MM.1S (cell line): Measurements from ENCODE around the gene MRPL28.
"Not testable (repeated sequence)": the region's sequence is repeated elsewhere in the genome, so short reads cannot be mapped to it uniquely, and the experiment has no call there.

Experiments
- DNase-seq: peaks from one replicate; pipeline ENCODE4 v3.0.0-alpha.2; 2015
- H2AFZ ChIP-seq: fragments of 300-600 bp; sonication (generic); 2 replicates; pipeline ENCODE4 v1.6.0; 2016; ENCODE audit warnings: antibody characterized with exemption, low read length
- H3F3A ChIP-seq: fragments of 300-600 bp; sonication (generic); 2 replicates; pipeline ENCODE4 v1.6.1; 2016; ENCODE audit warnings: mild to moderate bottlenecking, antibody characterized with exemption, low read length, moderate library complexity, mixed read lengths; ENCODE audit not compliant: insufficient read depth
- H3K27ac ChIP-seq: fragments of 300-600 bp; sonication (generic); 2 replicates; pipeline ENCODE4 v1.5.1; 2016; ENCODE audit warnings: mild to moderate bottlenecking, low read length
- H3K27me3 ChIP-seq: fragments of 300-600 bp; sonication (generic); replicated peaks from 2 replicates; pipeline ENCODE4 v1.6.0; 2016; ENCODE audit warnings: low read length; ENCODE audit not compliant: insufficient read depth
- H3K36me3 ChIP-seq: fragments of 300-600 bp; sonication (generic); replicated peaks from 2 replicates; pipeline ENCODE4 v1.6.1; 2016; ENCODE audit warnings: mild to moderate bottlenecking, low read length, mixed read lengths; ENCODE audit not compliant: insufficient read depth
- H3K4me1 ChIP-seq: fragments of 300-600 bp; sonication (generic); 2 replicates; pipeline ENCODE4 v1.6.1; 2016; ENCODE audit warnings: low read length, mixed read lengths
- H3K4me2 ChIP-seq: fragments of 300-600 bp; sonication (generic); 2 replicates; pipeline ENCODE4 v1.6.0; 2016; ENCODE audit warnings: low read depth, low read length
- H3K4me3 ChIP-seq: fragments of 300-600 bp; sonication (generic); 2 replicates; pipeline ENCODE4 v1.5.1; 2016; ENCODE audit warnings: low read length, mixed read lengths
- H3K79me2 ChIP-seq: fragments of 300-600 bp; sonication (generic); 2 replicates; pipeline ENCODE4 v1.6.1; 2016; ENCODE audit warnings: mixed run types, low read length, mixed read lengths
- H3K9ac ChIP-seq: fragments of 300-600 bp; sonication (generic); 2 replicates; pipeline ENCODE4 v1.6.1; 2016; ENCODE audit warnings: low read length, mixed read lengths
- H3K9me2 ChIP-seq: fragments of 300-600 bp; sonication (generic); replicated peaks from 2 replicates; pipeline ENCODE4 v1.6.1; 2016; ENCODE audit warnings: mild to moderate bottlenecking, low read length, mixed read lengths; ENCODE audit not compliant: insufficient read depth
- H3K9me3 ChIP-seq: fragments of 300-600 bp; sonication (generic); replicated peaks from 2 replicates; pipeline ENCODE4 v1.6.1; 2016; ENCODE audit warnings: mild to moderate bottlenecking, low read length, mixed read lengths; ENCODE audit not compliant: insufficient read depth
- H4K20me1 ChIP-seq: fragments of 300-600 bp; sonication (generic); 2 replicates; pipeline ENCODE4 v1.6.1; 2016; ENCODE audit warnings: mild to moderate bottlenecking, low read length, moderate library complexity, mixed read lengths; ENCODE audit not compliant: insufficient read depth
- CTCF ChIP-seq: fragments of 300-600 bp; sonication (generic); IDR thresholded peaks from 2 replicates; pipeline ENCODE4 v1.5.1; 2016; ENCODE audit warnings: antibody characterized with exemption, low read length, mixed read lengths
- EZH2 ChIP-seq: fragments of 300-600 bp; sonication (generic); optimal IDR thresholded peaks from 2 replicates; pipeline ENCODE3; 2017; ENCODE audit warnings: low read depth, mild to moderate bottlenecking, antibody characterized with exemption, low read length, mixed read lengths
- EZH2phosphoT487 ChIP-seq: fragments of 300-600 bp; sonication (generic); IDR thresholded peaks from 2 replicates; pipeline ENCODE4 v1.6.1; 2018; ENCODE audit warnings: antibody characterized with exemption, low read length

Gene MRPL28

GRCh38 chr16:349211-349610 is 21.1 kb downstream of the MRPL28 start:
- Histone ChIP-seq H3K9me3 (no peaks in the 10 kb centered on the region), H3K27ac (no peak overlapping the region), H2AFZ (no peak overlapping the region), H3K9ac (no peak overlapping the region), H3K27me3 (no peaks in the 10 kb centered on the region), H3K4me2 (no peak overlapping the region), H3K4me1 (no peaks in the 10 kb centered on the region; the same call in 1 of the 2 replicates), H4K20me1 (no peaks in the 10 kb centered on the region), H3F3A (no peaks in the 10 kb centered on the region), H3K79me2 (peaks cover 75% of the 10 kb centered on the region), H3K9me2 (no peaks in the 10 kb centered on the region), H3K36me3 (0 out of 2 replicates have a peak, but pooled peaks cover 7% of the 10 kb centered on the region), H3K4me3 (no peak overlapping the region)
- no peak for DNase-seq
- TF ChIP-seq EZH2 (no peak), CTCF (no peak), EZH2phosphoT487 (no peak)

GRCh38 chr16:348495-348894 is 21.8 kb downstream of the MRPL28 start:
- not testable (repeated sequence) for H3K9ac ChIP-seq, H3K9me2 ChIP-seq, H3F3A ChIP-seq, H3K4me3 ChIP-seq, H3K36me3 ChIP-seq, H3K9me3 ChIP-seq, H4K20me1 ChIP-seq, H3K27me3 ChIP-seq, H2AFZ ChIP-seq, H3K4me2 ChIP-seq, DNase-seq, H3K27ac ChIP-seq, H3K4me1 ChIP-seq
- H3K79me2 ChIP-seq, result peaks cover 82% of the 10 kb centered on the region

- no peaks in the 10 kb centered on the region for H3K9me3 ChIP-seq
- TF ChIP-seq EZH2phosphoT487, result no peak
- TF ChIP-seq EZH2, result no peak
- no peak for TF ChIP-seq CTCF
- no peaks in the 10 kb centered on the region for H3K27me3 ChIP-seq
- no peak overlapping the region for H3K4me2 ChIP-seq
- H3K36me3 ChIP-seq, result 0 out of 2 replicates have a peak, but pooled peaks cover 7% of the 10 kb centered on the region
- no peaks in the 10 kb centered on the region for H3F3A ChIP-seq
- H4K20me1 ChIP-seq, result no peaks in the 10 kb centered on the region
- no peak for DNase-seq
- no peaks in the 10 kb centered on the region for H3K9me2 ChIP-seq
- H3K27ac ChIP-seq, result no peak overlapping the region
- no peak overlapping the region for H3K4me3 ChIP-seq
- H3K9ac ChIP-seq, result no peak overlapping the region
- peaks cover 95% of the 10 kb centered on the region for H3K79me2 ChIP-seq
- no peaks in the 10 kb centered on the region; the same call in 1 of the 2 replicates for H3K4me1 ChIP-seq
- H2AFZ ChIP-seq, result no peak overlapping the region
These were observed 23.1 kb downstream of the MRPL28 start for GRCh38 chr16:347203-347602.

GRCh38 chr16:346587-346986 is 23.8 kb downstream of the MRPL28 start:
- Histone ChIP-seq H3K9me3 (no peaks in the 10 kb centered on the region), H3K79me2 (peaks cover 93% of the 10 kb centered on the region), H3K4me1 (no peaks in the 10 kb centered on the region; the same call in 1 of the 2 replicates), H3K36me3 (0 out of 2 replicates have a peak, but pooled peaks cover 7% of the 10 kb centered on the region), H3K4me2 (no peak overlapping the region), H3K27me3 (no peaks in the 10 kb centered on the region), H4K20me1 (no peaks in the 10 kb centered on the region), H2AFZ (no peak overlapping the region), H3K9me2 (no peaks in the 10 kb centered on the region), H3K27ac (no peak overlapping the region), H3K4me3 (no peak overlapping the region), H3K9ac (no peak overlapping the region), H3F3A (no peaks in the 10 kb centered on the region)
- TF ChIP-seq EZH2phosphoT487 (no peak), CTCF (no peak), EZH2 (no peak)
- no peak for DNase-seq
